Measurements from ENCODE around the gene APOBEC3H. TPM values are rescaled to one million over a fixed set of nuclear protein-coding genes. Genes with fewer than 3 reads are reported as not detected.

The APOBEC3H gene
- total RNA-seq, 1 donor from 2014 or later, result not detected

- Mint-ChIP-seq H3K27me3 (ENCODE audit: low read depth) (peaks cover 14% of the 10 kb centered on the region), H3K4me1 (ENCODE audit: low read depth) (peaks cover 9% of the 10 kb centered on the region), H3K36me3 (ENCODE audit: low read depth) (no peaks in the 10 kb centered on the region), H3K9me3 (ENCODE audit: low read depth) (no peaks in the 10 kb centered on the region), H3K4me3 (ENCODE audit: unreplicated experiment) (no peak overlapping the region), H3K27ac (ENCODE audit: unreplicated experiment) (no peak overlapping the region)
- TF ChIP-seq CTCF (IDR thresholded peaks at IDR 0.05), result no peak
- DNase-seq (ENCODE audit: low spot score), result no peak
Observed at GRCh38 chr22:39094717-39095389, 2.2 kb upstream of the APOBEC3H start.

GRCh38 chr22:39095971-39096370, 1.1 kb upstream of the APOBEC3H start:
- Mint-ChIP-seq H3K4me3 (ENCODE audit: unreplicated experiment) (no peak overlapping the region), H3K4me1 (ENCODE audit: low read depth) (peaks cover 9% of the 10 kb centered on the region), H3K27me3 (ENCODE audit: low read depth) (peaks cover 12% of the 10 kb centered on the region), H3K36me3 (ENCODE audit: low read depth) (no peaks in the 10 kb centered on the region), H3K27ac (ENCODE audit: unreplicated experiment) (no peak overlapping the region), H3K9me3 (ENCODE audit: low read depth) (no peaks in the 10 kb centered on the region)
- DNase-seq (ENCODE audit: low spot score), result no peak
- TF ChIP-seq CTCF (IDR thresholded peaks at IDR 0.05), result no peak

- peak; percentile 46 for DNase-seq (ENCODE audit: low spot score)
- peaks cover under 1% of the 10 kb centered on the region for H3K27me3 Mint-ChIP-seq (ENCODE audit: low read depth)
- no peaks in the 10 kb centered on the region for H3K36me3 Mint-ChIP-seq (ENCODE audit: low read depth)
- TF ChIP-seq CTCF (IDR thresholded peaks at IDR 0.05), result no peak
- peaks cover 9% of the 10 kb centered on the region for H3K4me1 Mint-ChIP-seq (ENCODE audit: low read depth)
- no peak overlapping the region for H3K27ac Mint-ChIP-seq (ENCODE audit: unreplicated experiment)
- H3K9me3 Mint-ChIP-seq (ENCODE audit: low read depth), result no peaks in the 10 kb centered on the region
- no peak overlapping the region for H3K4me3 Mint-ChIP-seq (ENCODE audit: unreplicated experiment)
Observed at GRCh38 chr22:39098026-39098425, 982 bp downstream of the APOBEC3H start.

- DNase-seq (ENCODE audit: low spot score), result peak; percentile 39
- Mint-ChIP-seq H3K27ac (ENCODE audit: unreplicated experiment) (no peak overlapping the region), H3K27me3 (ENCODE audit: low read depth) (no peaks in the 10 kb centered on the region), H3K4me3 (ENCODE audit: unreplicated experiment) (no peak overlapping the region), H3K4me1 (ENCODE audit: low read depth) (peaks cover 9% of the 10 kb centered on the region), H3K36me3 (ENCODE audit: low read depth) (no peaks in the 10 kb centered on the region), H3K9me3 (ENCODE audit: low read depth) (no peaks in the 10 kb centered on the region)
- TF ChIP-seq CTCF (IDR thresholded peaks at IDR 0.05), result no peak
Observed at GRCh38 chr22:39098576-39098975, 1.5 kb downstream of the APOBEC3H start.

- Mint-ChIP-seq H3K36me3 (ENCODE audit: low read depth) (no peaks in the 10 kb centered on the region), H3K9me3 (ENCODE audit: low read depth) (no peaks in the 10 kb centered on the region), H3K27ac (ENCODE audit: unreplicated experiment) (no peak overlapping the region), H3K27me3 (ENCODE audit: low read depth) (no peaks in the 10 kb centered on the region), H3K4me1 (ENCODE audit: low read depth) (peaks cover 9% of the 10 kb centered on the region), H3K4me3 (ENCODE audit: unreplicated experiment) (no peak overlapping the region)
- TF ChIP-seq CTCF (IDR thresholded peaks at IDR 0.05), result no peak
- DNase-seq (ENCODE audit: low spot score), result no peak
Observed at GRCh38 chr22:39101226-39101625, 4.2 kb downstream of the APOBEC3H start.
